Measurements from ENCODE around the gene SEMA5A. TPM values are rescaled to one million over a fixed set of nuclear protein-coding genes. Genes with fewer than 3 reads are reported as not detected.

The SEMA5A gene
- total and polyA plus RNA-seq, 2 donors (not counting 1 experiment from before 2014, with no cell fraction given), result not detected

DNA sequence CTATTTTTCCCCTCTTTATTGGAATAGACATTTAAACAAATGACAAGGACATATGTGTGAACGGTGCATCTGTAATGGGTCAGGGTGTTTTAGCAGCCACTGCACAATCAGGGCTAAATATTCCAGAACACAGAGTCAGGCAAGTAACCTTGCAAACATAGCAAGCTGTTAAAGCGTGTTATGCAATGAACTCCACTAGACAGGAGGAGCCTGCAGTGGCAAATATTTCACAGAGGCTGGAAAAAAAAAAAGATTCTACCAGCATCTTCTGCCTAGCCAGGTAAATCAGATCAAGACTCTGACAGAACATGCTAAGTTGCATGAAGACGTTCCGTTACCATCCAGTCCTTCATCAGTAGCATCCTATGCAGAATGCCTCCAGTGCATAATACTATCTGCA, 171.8 kb downstream of the SEMA5A start:
- 100% methylated on average over 3 of the region's 4 CpGs for WGBS (ENCODE audit: insufficient coverage)
- no peak overlapping the region for H3K4me3 ChIP-seq (ENCODE audit: control extremely low read depth in 1 of 5, extremely low read depth in 1 of 5, insufficient read depth in 1 of 5, low read depth in 2 of 5, low read length in 4 of 5)
- Mint-ChIP-seq H3K27ac (no peak overlapping the region), H3K4me1 (no peaks in the 10 kb centered on the region), H3K4me3 (no peak overlapping the region), H3K9me3 (ENCODE audit: insufficient read depth) (peaks cover 2% of the 10 kb centered on the region), H3K27me3 (no peaks in the 10 kb centered on the region)
- intact Hi-C loops (cut with micrococcal nuclease), result no loop called here
- POLR2A ChIA-PET, result no interaction called here
- no peaks in the 10 kb centered on the region for H4K20me1 ChIP-seq (ENCODE audit: control insufficient read depth, insufficient read depth, low read length, poor library complexity, severe bottlenecking)
- H3K4me1 ChIP-seq (ENCODE audit: control insufficient read depth in 2 of 2, insufficient read depth in 2 of 2, low read length in 2 of 2), result no peaks in the 10 kb centered on the region
- no peaks in the 10 kb centered on the region for H3K27me3 ChIP-seq (replicated peaks in 1 of 4; ENCODE audit: control extremely low read depth in 1 of 4, control insufficient read depth in 3 of 4, insufficient read depth in 4 of 4, low read length in 3 of 4)
- no peak overlapping the region for H3K27ac ChIP-seq (ENCODE audit: low read length in 2 of 2)
- H3K79me2 ChIP-seq (ENCODE audit: control insufficient read depth, insufficient read depth, low read length), result no peaks in the 10 kb centered on the region
- no peak overlapping the region for H2AFZ ChIP-seq (ENCODE audit: insufficient read depth, low read depth, low read length, poor library complexity, severe bottlenecking)
- no peak for DNase-seq
- CTCF ChIA-PET, result no interaction called here
- no peaks in the 10 kb centered on the region for H3K36me3 ChIP-seq (replicated peaks in 1 of 2; ENCODE audit: control extremely low read depth in 1 of 2, control insufficient read depth in 1 of 2, extremely low read depth in 1 of 2, insufficient read depth in 2 of 2, low read length in 1 of 2)
- TF ChIP-seq, protein P1, sequence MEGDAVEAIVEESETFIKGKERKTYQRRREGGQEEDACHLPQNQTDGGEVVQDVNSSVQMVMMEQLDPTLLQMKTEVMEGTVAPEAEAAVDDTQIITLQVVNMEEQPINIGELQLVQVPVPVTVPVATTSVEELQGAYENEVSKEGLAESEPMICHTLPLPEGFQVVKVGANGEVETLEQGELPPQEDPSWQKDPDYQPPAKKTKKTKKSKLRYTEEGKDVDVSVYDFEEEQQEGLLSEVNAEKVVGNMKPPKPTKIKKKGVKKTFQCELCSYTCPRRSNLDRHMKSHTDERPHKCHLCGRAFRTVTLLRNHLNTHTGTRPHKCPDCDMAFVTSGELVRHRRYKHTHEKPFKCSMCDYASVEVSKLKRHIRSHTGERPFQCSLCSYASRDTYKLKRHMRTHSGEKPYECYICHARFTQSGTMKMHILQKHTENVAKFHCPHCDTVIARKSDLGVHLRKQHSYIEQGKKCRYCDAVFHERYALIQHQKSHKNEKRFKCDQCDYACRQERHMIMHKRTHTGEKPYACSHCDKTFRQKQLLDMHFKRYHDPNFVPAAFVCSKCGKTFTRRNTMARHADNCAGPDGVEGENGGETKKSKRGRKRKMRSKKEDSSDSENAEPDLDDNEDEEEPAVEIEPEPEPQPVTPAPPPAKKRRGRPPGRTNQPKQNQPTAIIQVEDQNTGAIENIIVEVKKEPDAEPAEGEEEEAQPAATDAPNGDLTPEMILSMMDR (IDR thresholded peaks at IDR 0.05), result no peak
- TF ChIP-seq EZH2 (IDR thresholded peaks at IDR 0.05; ENCODE audit: borderline replicate concordance, insufficient read depth, low read depth, low read length, poor library complexity, severe bottlenecking), result no peak
- no peak for ATAC-seq (ENCODE audit: low read depth)
- H3K9me3 ChIP-seq (ENCODE audit: control extremely low read depth in 1 of 3, control insufficient read depth in 2 of 3, insufficient read depth in 1 of 3, low read length in 2 of 3), result no peaks in the 10 kb centered on the region
- no peak overlapping the region for H3K9ac ChIP-seq (ENCODE audit: low read length)
- H3K4me2 ChIP-seq (replicated peaks; ENCODE audit: low read depth, low read length, poor library complexity, severe bottlenecking), result no peak overlapping the region

GRCh38 chr5:9373571-9373970, 172.3 kb downstream of the SEMA5A start:
- H3K27me3 Mint-ChIP-seq, result no peaks in the 10 kb centered on the region
- H3K4me1 Mint-ChIP-seq, result no peaks in the 10 kb centered on the region

More at GRCh38 chr5:9373571-9373970, 172.3 kb downstream of the SEMA5A start:
- peaks cover 2% of the 10 kb centered on the region for H3K9me3 Mint-ChIP-seq (ENCODE audit: insufficient read depth)
- no peak overlapping the region for H3K4me2 ChIP-seq (replicated peaks; ENCODE audit: low read depth, low read length, poor library complexity, severe bottlenecking)
- no peak overlapping the region for H2AFZ ChIP-seq (ENCODE audit: insufficient read depth, low read depth, low read length, poor library complexity, severe bottlenecking)
- intact Hi-C loops (cut with micrococcal nuclease), result no loop called here
- H3K9ac ChIP-seq (ENCODE audit: low read length), result no peak overlapping the region
- H3K4me1 ChIP-seq (ENCODE audit: control insufficient read depth in 2 of 2, insufficient read depth in 2 of 2, low read length in 2 of 2), result no peaks in the 10 kb centered on the region
- H3K27me3 ChIP-seq (replicated peaks in 1 of 4; ENCODE audit: control extremely low read depth in 1 of 4, control insufficient read depth in 3 of 4, insufficient read depth in 4 of 4, low read length in 3 of 4), result no peaks in the 10 kb centered on the region
- TF ChIP-seq, protein P1 (IDR thresholded peaks at IDR 0.05), result no peak
- no peak for TF ChIP-seq EZH2 (IDR thresholded peaks at IDR 0.05; ENCODE audit: borderline replicate concordance, insufficient read depth, low read depth, low read length, poor library complexity, severe bottlenecking)
- no peak overlapping the region for H3K4me3 ChIP-seq (ENCODE audit: control extremely low read depth in 1 of 5, extremely low read depth in 1 of 5, insufficient read depth in 1 of 5, low read depth in 2 of 5, low read length in 4 of 5)
- no peak overlapping the region for H3K4me3 Mint-ChIP-seq
- CTCF ChIA-PET, result no interaction called here
- no peak for ATAC-seq (ENCODE audit: low read depth)
- H3K79me2 ChIP-seq (ENCODE audit: control insufficient read depth, insufficient read depth, low read length), result no peaks in the 10 kb centered on the region
- no peaks in the 10 kb centered on the region for H3K9me3 ChIP-seq (ENCODE audit: control extremely low read depth in 1 of 3, control insufficient read depth in 2 of 3, insufficient read depth in 1 of 3, low read length in 2 of 3)
- H4K20me1 ChIP-seq (ENCODE audit: control insufficient read depth, insufficient read depth, low read length, poor library complexity, severe bottlenecking), result no peaks in the 10 kb centered on the region
- DNase-seq, result no peak
- POLR2A ChIA-PET, result no interaction called here
- no CpG with 5 or more reads among the region's 2 CpGs for WGBS (ENCODE audit: insufficient coverage)
- H3K36me3 ChIP-seq (replicated peaks in 1 of 2; ENCODE audit: control extremely low read depth in 1 of 2, control insufficient read depth in 1 of 2, extremely low read depth in 1 of 2, insufficient read depth in 2 of 2, low read length in 1 of 2), result no peaks in the 10 kb centered on the region
- H3K27ac Mint-ChIP-seq, result no peak overlapping the region
- H3K27ac ChIP-seq (ENCODE audit: low read length in 2 of 2), result no peak overlapping the region

Measured in B cell (primary cell).